T-cell (primary cell): ENCODE measurements around the gene KRTAP9-3. TPM values are rescaled to one million over a fixed set of nuclear protein-coding genes. Genes with fewer than 3 reads are reported as not detected.
"Not testable (repeated sequence)": the region's sequence is repeated elsewhere in the genome, so short reads cannot be mapped to it uniquely, and the experiment has no call there.

ENCODE experiments used
- ATAC-seq, 4 experiments: fragments of 200-7000 bp in 3 of 4; fragments of 150-1000 bp in 1 of 4; cut with Tn5 transposase; replicated peaks in 1 of 4; 1 replicate in 3 of 4; 2 replicates in 1 of 4; pipeline ENCODE4 v1.10.0; 2021; ENCODE audit warnings: moderate library complexity in 3 of 4, mild to moderate bottlenecking in 2 of 4, moderate number of reproducible peaks in 1 of 4
- CTCF ChIA-PET, 2 donors: fragments of 300-600 bp; sonication (Branson Sonifier 250); formaldehyde crosslinking; loops; one replicate each; lab custom pipeline; 2022; ENCODE audit warnings: antibody characterized with exemption in 2 of 2; lab: Charles Lee
- POLR2A ChIA-PET, 2 donors: fragments of 300-600 bp; sonication (Branson Sonifier 250); formaldehyde crosslinking; loops; one replicate each; lab custom pipeline; 2022; ENCODE audit warnings: antibody characterized with exemption in 2 of 2; lab: Charles Lee
- DNase-seq, 35 experiments: peaks; one replicate each; pipeline versions ENCODE4 v3.0.0 to v3.0.0-alpha.2; 2013 to 2023
- H3K27ac ChIP-seq: one replicate; pipeline ENCODE4 v1.5.1; 2013; ENCODE audit warnings: low read length
- H3K27me3 ChIP-seq, 2 experiments: replicated peaks in 1 of 2; 1 replicate in 1 of 2; 2 replicates in 1 of 2; pipeline versions ENCODE4 v1.6.1 to v1.7.0; 2013; ENCODE audit warnings: low read length in 1 of 2, mixed read lengths in 1 of 2; ENCODE audit not compliant: control insufficient read depth in 2 of 2, insufficient read depth in 2 of 2; ENCODE audit errors: extremely low read depth in 1 of 2
- H3K36me3 ChIP-seq, 2 donors: 1 replicate in 1 of 2; 2 replicates in 1 of 2; pipeline versions ENCODE4 v1.6.1 to v1.7.0; 2013; ENCODE audit warnings: low read length in 1 of 2; ENCODE audit not compliant: control insufficient read depth in 2 of 2, insufficient read depth in 1 of 2; ENCODE audit errors: extremely low read depth in 1 of 2
- H3K4me1 ChIP-seq, 2 experiments: 1 replicate in 1 of 2; 2 replicates in 1 of 2; pipeline versions ENCODE4 v1.6.1 to v1.7.0; 2013; ENCODE audit warnings: low read length in 2 of 2, mixed read lengths in 1 of 2; ENCODE audit not compliant: insufficient read depth in 2 of 2, control insufficient read depth in 1 of 2; ENCODE audit errors: extremely low read depth in 1 of 2
- H3K4me3 ChIP-seq, 2 donors: 1 replicate in 1 of 2; 2 replicates in 1 of 2; pipeline versions ENCODE4 v1.5.1 to v1.7.0; 2013; ENCODE audit warnings: mild to moderate bottlenecking in 2 of 2, low read length in 1 of 2, moderate library complexity in 1 of 2; ENCODE audit not compliant: control insufficient read depth in 1 of 2; ENCODE audit errors: extremely low read depth in 1 of 2
- H3K9me3 ChIP-seq: 2 replicates; pipeline ENCODE4 v1.7.0; 2013
- H3K27ac Mint-ChIP-seq, 2 donors: one replicate each; pipeline ENCODE4 v1.8.0; 2020 to 2021; ENCODE audit warnings: mild to moderate bottlenecking in 2 of 2, mixed read lengths in 2 of 2
- H3K27me3 Mint-ChIP-seq, 2 donors: one replicate each; pipeline ENCODE4 v1.8.0; 2021 to 2022; ENCODE audit warnings: mixed read lengths in 2 of 2
- H3K36me3 Mint-ChIP-seq: one replicate; pipeline ENCODE4 v1.8.0; 2021; ENCODE audit warnings: mixed read lengths
- H3K4me1 Mint-ChIP-seq, 3 donors: one replicate each; pipeline ENCODE4 v1.8.0; 2020 to 2022; ENCODE audit warnings: mixed read lengths in 3 of 3, mild to moderate bottlenecking in 1 of 3
- H3K4me3 Mint-ChIP-seq, 3 donors: one replicate each; pipeline ENCODE4 v1.8.0; 2020 to 2022; ENCODE audit warnings: mild to moderate bottlenecking in 3 of 3, mixed read lengths in 3 of 3, moderate library complexity in 3 of 3
- H3K9me3 Mint-ChIP-seq, 3 donors: one replicate each; pipeline ENCODE4 v1.8.0; 2020 to 2022; ENCODE audit warnings: mixed read lengths in 3 of 3
- WGBS: methylation state at CpG from one replicate; pipeline ENCODE4 v1.1.5; 2013; ENCODE audit warnings: missing lambda C conversion rate; ENCODE audit not compliant: insufficient coverage; 5-methylcytosine and 5-hydroxymethylcytosine counted together
- total RNA-seq, 35 experiments: library from RNA in 6 of 35; stranded (reverse) in 6 of 35; fragments of 120-200 nt in 1 of 35; gene quantifications; one replicate each; pipeline versions ENCODE4 v1.2.1 to v1.2.4 and lab custom pipeline; 2013 to 2026

KRTAP9-3 gene
- total RNA-seq, 5 donors from 2014 or later (not counting 1 experiment from before 2014, with no cell fraction given) = not detected

- Mint-ChIP-seq H3K27ac (no peak overlapping the region), H3K36me3 (no peaks in the 10 kb centered on the region), H3K9me3 (no peaks in the 10 kb centered on the region), H3K27me3 (peaks cover 28 to 33% of the 10 kb centered on the region in 2 donors), H3K4me3 (no peak overlapping the region), H3K4me1 (peaks cover 0 to 22% (median 19%) of the 10 kb centered on the region in 3 donors)
- ChIA-PET POLR2A (no interaction called here), CTCF (no interaction called here)
- no peak for ATAC-seq
- H3K36me3 ChIP-seq = no peaks in the 10 kb centered on the region
- H3K27me3 ChIP-seq = peaks cover 0 to 6% of the 10 kb centered on the region in 2 experiments
- no peak overlapping the region for H3K27ac ChIP-seq
- DNase-seq = no peak
- H3K9me3 ChIP-seq = no peaks in the 10 kb centered on the region
- no peak overlapping the region for H3K4me3 ChIP-seq
- H3K4me1 ChIP-seq = no peaks in the 10 kb centered on the region
Measured at GRCh38 chr17:41258406-41258805, 26.2 kb downstream of the KRTAP9-3 start.

GRCh38 chr17:41263212-41263611 is 31.0 kb downstream of the KRTAP9-3 start:
- H3K27ac ChIP-seq = no peak overlapping the region
- Mint-ChIP-seq H3K36me3 (no peaks in the 10 kb centered on the region), H3K27me3 (peaks cover 21 to 24% of the 10 kb centered on the region in 2 donors), H3K9me3 (no peaks in the 10 kb centered on the region), H3K4me1 (peaks cover 6 to 28% (median 21%) of the 10 kb centered on the region in 3 donors), H3K4me3 (no peak overlapping the region), H3K27ac (no peak overlapping the region)
- no peaks in the 10 kb centered on the region for H3K36me3 ChIP-seq
- peaks cover 0 to 4% of the 10 kb centered on the region in 2 experiments for H3K27me3 ChIP-seq
- ChIA-PET POLR2A (no interaction called here), CTCF (no interaction called here)
- ATAC-seq = no peak
- H3K4me3 ChIP-seq = no peak overlapping the region
- no CpG with 5 or more reads among the region's 2 CpGs for WGBS
- H3K9me3 ChIP-seq = no peaks in the 10 kb centered on the region
- no peak for DNase-seq
- H3K4me1 ChIP-seq = no peaks in the 10 kb centered on the region

GRCh38 chr17:41264599-41264998 is 32.4 kb downstream of the KRTAP9-3 start:
- Mint-ChIP-seq H3K9me3 (no peaks in the 10 kb centered on the region), H3K27ac (no peak overlapping the region), H3K36me3 (no peaks in the 10 kb centered on the region), H3K4me1 (peaks cover 6 to 28% (median 21%) of the 10 kb centered on the region in 3 donors), H3K27me3 (peaks cover 11 to 15% of the 10 kb centered on the region in 2 donors), H3K4me3 (no peak overlapping the region)
- Histone ChIP-seq H3K27me3 (peaks cover 0 to 4% of the 10 kb centered on the region in 2 experiments), H3K9me3 (no peaks in the 10 kb centered on the region), H3K36me3 (no peaks in the 10 kb centered on the region), H3K4me1 (no peaks in the 10 kb centered on the region), H3K4me3 (no peak overlapping the region), H3K27ac (no peak overlapping the region)
- no peak for DNase-seq
- ATAC-seq = no peak
- CTCF ChIA-PET = no interaction called here
- POLR2A ChIA-PET = no interaction called here
- WGBS = no CpG with 5 or more reads among the region's 3 CpGs

- Mint-ChIP-seq H3K4me1 (peaks cover 6 to 27% (median 18%) of the 10 kb centered on the region in 3 donors), H3K27ac (no peak within 1 kb of the TSS), H3K4me3 (no peak within 1 kb of the TSS), H3K27me3 (peaks cover 11 to 12% of the 10 kb centered on the region in 2 donors), H3K36me3 (no peaks in the 10 kb centered on the region), H3K9me3 (no peaks in the 10 kb centered on the region)
- Histone ChIP-seq H3K36me3 (no peaks in the 10 kb centered on the region), H3K27ac (no peak within 1 kb of the TSS), H3K4me1 (no peaks in the 10 kb centered on the region), H3K4me3 (no peak within 1 kb of the TSS), H3K9me3 (no peaks in the 10 kb centered on the region), H3K27me3 (peaks cover 0 to 4% of the 10 kb centered on the region in 2 experiments)
- DNase-seq = no peak
- CTCF ChIA-PET = no interaction called here
- no CpG with 5 or more reads among the region's 2 CpGs for WGBS
- no peak for ATAC-seq
- POLR2A ChIA-PET = no interaction called here
Measured at GRCh38 chr17:41265078-41265477, 32.8 kb downstream of the KRTAP9-3 start, which contains the start of gene KRTAP9-6. Gene KRTAP9-6 (plus strand): TSS chr17:41265378. CDS start chr17:41265378, 0 bp downstream.

GRCh38 chr17:41267711-41268110 is 35.5 kb downstream of the KRTAP9-3 start:
- Mint-ChIP-seq H3K27ac (no peak overlapping the region), H3K4me1 (peaks cover 4 to 14% (median 9%) of the 10 kb centered on the region in 3 donors), H3K27me3 (peaks cover 2 to 14% of the 10 kb centered on the region in 2 donors), H3K4me3 (no peak overlapping the region), H3K9me3 (no peaks in the 10 kb centered on the region), H3K36me3 (no peaks in the 10 kb centered on the region)
- Histone ChIP-seq H3K36me3 (no peaks in the 10 kb centered on the region), H3K9me3 (no peaks in the 10 kb centered on the region), H3K27me3 (peaks cover 0 to 4% of the 10 kb centered on the region in 2 experiments), H3K4me3 (no peak overlapping the region), H3K4me1 (no peaks in the 10 kb centered on the region), H3K27ac (no peak overlapping the region)
- no peak for ATAC-seq
- WGBS = no CpG with 5 or more reads among the region's 3 CpGs
- ChIA-PET POLR2A (no interaction called here), CTCF (no interaction called here)
- no peak for DNase-seq

- H3K36me3 ChIP-seq, H3K27ac ChIP-seq, CTCF ChIA-PET, H3K36me3 Mint-ChIP-seq, H3K27ac Mint-ChIP-seq, ATAC-seq, DNase-seq, H3K9me3 Mint-ChIP-seq, H3K9me3 ChIP-seq, POLR2A ChIA-PET, H3K4me3 Mint-ChIP-seq, H3K4me1 ChIP-seq, H3K4me3 ChIP-seq, H3K27me3 ChIP-seq: not testable (repeated sequence)
- Mint-ChIP-seq H3K4me1 (peaks cover 0 to 16% (median 8%) of the 10 kb centered on the region in 3 donors), H3K27me3 (peaks cover 5 to 11% of the 10 kb centered on the region in 2 donors)
- WGBS = no CpG with 5 or more reads among the region's 1 CpG
Measured at GRCh38 chr17:41271323-41271722, 39.1 kb downstream of the KRTAP9-3 start.

- no peak overlapping the region for H3K4me3 Mint-ChIP-seq
- H3K36me3 Mint-ChIP-seq = no peaks in the 10 kb centered on the region
- peaks cover 0 to 16% (median 8%) of the 10 kb centered on the region in 3 donors for H3K4me1 Mint-ChIP-seq
- DNase-seq = no peak
- H3K36me3 ChIP-seq = no peaks in the 10 kb centered on the region
- ATAC-seq = no peak
- H3K9me3 Mint-ChIP-seq = no peaks in the 10 kb centered on the region
- CTCF ChIA-PET = no interaction called here
- peaks cover 9 to 16% of the 10 kb centered on the region in 2 donors for H3K27me3 Mint-ChIP-seq
- H3K4me3 ChIP-seq = no peak overlapping the region
- no peaks in the 10 kb centered on the region for H3K4me1 ChIP-seq
- H3K27ac Mint-ChIP-seq = no peak overlapping the region
- H3K9me3 ChIP-seq = no peaks in the 10 kb centered on the region
- no peaks in the 10 kb centered on the region for H3K27me3 ChIP-seq
- H3K27ac ChIP-seq = no peak overlapping the region
- POLR2A ChIA-PET = interaction anchor here in 1 of 2 donors (0.6 kb wide), 1 partner anchor 417 kb away, joined by 3 read pairs; no protein-coding TSS in a partner anchor
- WGBS = no CpG with 5 or more reads among the region's 1 CpG
Measured at GRCh38 chr17:41271858-41272257, 39.6 kb downstream of the KRTAP9-3 start.
